ENCODE data around the gene METTL8.

METTL8 gene

GRCh38 chr2:171322928-171323327 is 110.9 kb downstream of the METTL8 start:
- in situ Hi-C loops (cut with HindIII; ENCODE audit: low sequenced_read_pairs) = no loop called here
- H3K4me3 ChIP-seq (ENCODE audit: low read depth, low read length) = no peak overlapping the region
- no peak for TF ChIP-seq CTCF (IDR thresholded peaks at IDR 0.05; ENCODE audit: low read depth, low read length)
- DNase-seq (ENCODE audit: low read depth, low spot score) = no peak

- in situ Hi-C loops (cut with HindIII; ENCODE audit: low sequenced_read_pairs) = no loop called here
- no peak for DNase-seq (ENCODE audit: low read depth, low spot score)
- H3K4me3 ChIP-seq (ENCODE audit: low read depth, low read length) = no peak overlapping the region
- TF ChIP-seq CTCF (IDR thresholded peaks at IDR 0.05; ENCODE audit: low read depth, low read length) = no peak
Observed at GRCh38 chr2:171320731-171321130, 113.1 kb downstream of the METTL8 start.

GRCh38 chr2:171320208-171320621 is 113.6 kb downstream of the METTL8 start:
- in situ Hi-C loops (cut with HindIII; ENCODE audit: low sequenced_read_pairs) = no loop called here
- TF ChIP-seq CTCF (IDR thresholded peaks at IDR 0.05; ENCODE audit: low read depth, low read length) = no peak
- no peak for DNase-seq (ENCODE audit: low read depth, low spot score)
- H3K4me3 ChIP-seq (ENCODE audit: low read depth, low read length) = no peak overlapping the region

- no peak for TF ChIP-seq CTCF (IDR thresholded peaks at IDR 0.05; ENCODE audit: low read depth, low read length)
- in situ Hi-C loops (cut with HindIII; ENCODE audit: low sequenced_read_pairs) = no loop called here
- DNase-seq (ENCODE audit: low read depth, low spot score) = peak; percentile 25
- H3K4me3 ChIP-seq (ENCODE audit: low read depth, low read length) = no peak overlapping the region
Observed at GRCh38 chr2:171319164-171319810, 114.5 kb downstream of the METTL8 start.

- in situ Hi-C loops (cut with HindIII; ENCODE audit: low sequenced_read_pairs) = no loop called here
- TF ChIP-seq CTCF (IDR thresholded peaks at IDR 0.05; ENCODE audit: low read depth, low read length) = no peak
- no peak overlapping the region for H3K4me3 ChIP-seq (ENCODE audit: low read depth, low read length)
- peak; percentile 25 for DNase-seq (ENCODE audit: low read depth, low spot score)
Observed at GRCh38 chr2:171318463-171318934, 115.3 kb downstream of the METTL8 start.

GRCh38 chr2:171317492-171318125 is 116.2 kb downstream of the METTL8 start:
- H3K4me3 ChIP-seq (ENCODE audit: low read depth, low read length) = no peak overlapping the region
- DNase-seq (ENCODE audit: low read depth, low spot score) = peak; percentile 11
- in situ Hi-C loops (cut with HindIII; ENCODE audit: low sequenced_read_pairs) = no loop called here
- no peak for TF ChIP-seq CTCF (IDR thresholded peaks at IDR 0.05; ENCODE audit: low read depth, low read length)
